Coronary artery (tissue), 2 donors: ENCODE measurements around the gene GOLGA6L7.
"Not testable (repeated sequence)": the region's sequence is repeated elsewhere in the genome, so short reads cannot be mapped to it uniquely, and the experiment has no call there.

Experiments used
- DNase-seq: peaks from one replicate; pipeline ENCODE4 v3.0.0-alpha.2; 2017; ENCODE audit warnings: low spot score
- H3K27ac ChIP-seq, 2 donors: fragments of 200-600 bp; sonication (generic); one replicate each; pipeline ENCODE4 v1.5.1; 2016 to 2019
- H3K4me3 ChIP-seq: fragments of 200-600 bp; sonication (generic); 2 replicates; pipeline ENCODE4 v1.5.1; 2016; ENCODE audit warnings: mild to moderate bottlenecking, moderate library complexity
- TF ChIP-seq, protein P1 (sequence below): fragments of 200-600 bp; sonication (generic); IDR thresholded peaks from one replicate; pipeline ENCODE4 v1.5.1; 2019; ENCODE audit warnings: antibody characterized with exemption

GOLGA6L7 gene, protein sequence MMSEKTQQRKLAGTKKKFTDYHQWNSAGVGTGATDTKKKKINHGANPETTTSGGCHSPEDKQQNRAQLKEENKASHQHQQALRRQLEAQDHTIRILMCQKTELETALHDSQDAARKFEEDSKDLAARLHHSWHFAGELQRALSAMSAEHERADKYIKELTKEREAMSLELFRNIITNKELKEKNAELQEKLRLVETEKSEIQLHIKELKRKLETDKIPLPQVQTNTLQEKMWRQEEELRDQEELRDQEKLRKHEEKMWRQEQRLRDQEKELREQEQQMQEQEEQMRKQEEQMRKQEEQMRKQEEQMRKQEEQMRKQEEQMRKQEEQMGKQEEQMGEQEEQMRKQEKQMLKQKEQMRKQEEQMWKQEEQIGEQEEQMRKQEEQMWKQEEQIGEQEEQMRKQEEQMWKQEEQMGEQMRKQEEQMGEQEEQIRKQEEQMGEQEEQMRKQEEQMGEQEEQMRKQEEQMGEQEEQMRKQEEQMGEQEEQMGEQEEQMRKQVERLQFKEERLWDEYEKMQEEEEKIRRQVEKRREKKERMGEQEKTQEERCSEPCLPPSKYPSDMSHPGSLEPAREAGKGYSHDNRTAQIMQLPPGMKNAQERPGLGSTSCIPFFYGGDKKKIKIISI

DNA sequence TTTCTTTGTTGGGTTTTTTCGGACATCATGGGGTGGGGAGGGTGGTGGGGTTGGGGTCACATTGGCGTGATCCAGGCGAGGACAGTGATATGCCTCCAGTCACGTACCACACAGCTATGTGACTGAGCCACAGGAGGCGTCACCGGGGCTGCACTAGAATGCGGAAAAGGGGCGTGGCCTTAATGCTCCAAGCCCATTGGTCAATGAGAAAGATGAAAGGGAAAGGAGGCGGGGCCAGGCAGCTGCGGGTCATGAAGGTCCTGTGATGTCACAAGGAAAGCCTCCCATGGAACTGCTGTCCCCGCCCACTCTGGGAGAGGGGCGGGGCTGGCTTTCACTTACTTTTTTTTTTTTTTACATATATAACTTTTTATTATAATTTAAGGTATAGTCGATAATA is at the start of gene GOLGA6L7:
Gene GOLGA6L7, minus strand, starts transcription at position 124 of the 400 bp plus-strand sequence. Its CDS starts 95 bp downstream, at position 29.
- not testable (repeated sequence) for H3K4me3 ChIP-seq, H3K27ac ChIP-seq, DNase-seq

DNA sequence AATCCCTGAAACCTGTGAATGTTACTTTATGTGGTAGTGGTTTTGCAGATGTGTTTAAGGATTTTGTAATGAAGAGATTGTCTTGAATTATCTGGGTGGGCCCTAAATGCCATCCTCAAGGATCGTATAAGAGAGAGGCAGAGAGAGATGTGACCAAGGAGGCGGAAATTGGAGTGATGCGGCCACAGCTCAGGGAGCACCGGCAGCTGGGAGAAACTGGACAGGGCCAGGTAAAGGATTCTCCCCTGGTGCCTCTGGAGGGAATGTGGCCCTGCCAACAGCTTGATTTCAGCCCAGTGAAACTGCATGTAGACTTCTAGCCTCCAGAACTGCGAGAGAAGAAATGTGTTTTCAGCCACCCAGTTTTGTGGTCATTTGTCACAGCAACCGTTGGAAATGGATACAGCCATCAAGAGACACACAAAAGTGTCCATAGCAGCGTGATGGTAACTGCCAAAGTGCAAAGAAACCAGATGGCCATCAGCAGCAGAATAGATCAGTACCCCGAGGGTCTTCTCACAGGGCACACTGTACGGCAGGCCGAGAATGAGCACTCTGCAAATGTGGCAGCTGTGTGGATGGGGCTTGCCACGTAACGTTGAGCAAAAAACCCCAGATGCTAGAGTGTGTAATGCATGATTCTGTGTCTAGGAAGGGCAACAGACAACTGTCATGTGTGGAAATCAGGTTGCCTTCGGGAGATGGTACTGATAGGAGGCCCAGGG is 49.6 kb upstream of the GOLGA6L7 start:
- TF ChIP-seq, protein P1, sequence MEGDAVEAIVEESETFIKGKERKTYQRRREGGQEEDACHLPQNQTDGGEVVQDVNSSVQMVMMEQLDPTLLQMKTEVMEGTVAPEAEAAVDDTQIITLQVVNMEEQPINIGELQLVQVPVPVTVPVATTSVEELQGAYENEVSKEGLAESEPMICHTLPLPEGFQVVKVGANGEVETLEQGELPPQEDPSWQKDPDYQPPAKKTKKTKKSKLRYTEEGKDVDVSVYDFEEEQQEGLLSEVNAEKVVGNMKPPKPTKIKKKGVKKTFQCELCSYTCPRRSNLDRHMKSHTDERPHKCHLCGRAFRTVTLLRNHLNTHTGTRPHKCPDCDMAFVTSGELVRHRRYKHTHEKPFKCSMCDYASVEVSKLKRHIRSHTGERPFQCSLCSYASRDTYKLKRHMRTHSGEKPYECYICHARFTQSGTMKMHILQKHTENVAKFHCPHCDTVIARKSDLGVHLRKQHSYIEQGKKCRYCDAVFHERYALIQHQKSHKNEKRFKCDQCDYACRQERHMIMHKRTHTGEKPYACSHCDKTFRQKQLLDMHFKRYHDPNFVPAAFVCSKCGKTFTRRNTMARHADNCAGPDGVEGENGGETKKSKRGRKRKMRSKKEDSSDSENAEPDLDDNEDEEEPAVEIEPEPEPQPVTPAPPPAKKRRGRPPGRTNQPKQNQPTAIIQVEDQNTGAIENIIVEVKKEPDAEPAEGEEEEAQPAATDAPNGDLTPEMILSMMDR, result no peak
- DNase-seq, result no peak

DNA sequence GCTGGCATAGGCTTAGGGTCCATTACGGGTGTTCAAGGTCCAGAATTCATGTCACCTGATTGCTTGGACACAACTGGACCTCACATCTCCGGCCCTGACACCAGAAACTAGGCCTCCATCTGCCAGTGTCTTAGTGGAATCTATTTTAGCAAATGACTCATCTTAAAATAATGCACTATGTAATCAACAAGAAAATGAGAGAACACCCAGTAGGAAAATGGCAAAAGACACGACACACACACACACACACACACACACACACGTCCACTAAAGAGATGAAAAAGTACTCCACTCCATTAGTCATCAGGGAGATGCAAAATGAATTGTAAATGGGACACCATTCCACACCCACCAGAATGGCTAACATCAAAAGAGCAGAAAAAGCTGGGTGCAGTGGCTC is 48.5 kb upstream of the GOLGA6L7 start:
- TF ChIP-seq, protein P1, result no peak
- H3K4me3 ChIP-seq, result no peak overlapping the region
- no peak overlapping the region for H3K27ac ChIP-seq
- DNase-seq, result no peak

More for the DNA sequence above, 49.6 kb upstream of the GOLGA6L7 start:
- no peak overlapping the region for H3K4me3 ChIP-seq
- H3K27ac ChIP-seq, result no peak overlapping the region

DNA sequence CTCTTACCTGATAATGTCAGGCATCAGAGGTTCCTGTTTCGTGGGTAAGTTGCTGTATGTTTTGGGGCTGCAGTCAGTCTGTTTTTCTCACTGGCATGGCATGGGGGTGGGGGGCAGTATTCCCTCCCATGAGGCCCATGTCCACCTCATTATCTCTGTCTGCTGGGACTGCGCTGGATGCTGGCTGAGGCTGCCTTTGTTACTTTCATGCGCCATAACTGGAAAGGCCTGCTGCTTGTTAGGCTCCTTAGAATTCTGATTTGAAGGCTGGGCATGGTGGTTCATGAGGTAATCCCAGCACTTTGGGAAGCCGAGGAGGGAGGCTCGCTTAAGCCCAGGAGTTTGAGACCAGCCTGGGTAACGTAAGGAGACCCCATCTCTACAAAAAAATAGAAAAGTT is 47.1 kb upstream of the GOLGA6L7 start:
- TF ChIP-seq, protein P1, result no peak
- DNase-seq, result no peak
- Histone ChIP-seq H3K27ac (no peak overlapping the region), H3K4me3 (no peak overlapping the region)

DNA sequence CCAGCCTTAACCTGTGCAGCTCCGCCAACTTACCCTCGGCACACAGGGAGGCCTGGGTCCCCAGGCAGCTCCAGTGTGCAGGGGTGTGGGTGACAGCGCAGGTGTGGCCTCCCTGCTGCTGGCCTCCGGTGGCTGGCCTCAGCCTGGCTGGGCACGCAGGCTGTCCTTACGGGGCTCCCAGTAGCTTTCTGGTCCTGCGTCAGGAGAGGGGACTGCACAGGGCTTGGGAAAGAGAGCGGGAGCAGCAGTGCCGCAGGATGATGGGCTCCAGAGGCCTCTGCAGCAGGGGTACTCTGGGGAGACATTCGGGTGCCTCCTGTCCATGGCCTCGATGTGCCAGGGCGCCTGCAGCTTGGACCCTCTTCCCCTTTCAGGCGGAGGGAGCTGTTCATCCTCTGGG is 46.7 kb upstream of the GOLGA6L7 start:
- no peak for DNase-seq
- Histone ChIP-seq H3K27ac (no peak overlapping the region), H3K4me3 (no peak overlapping the region)
- TF ChIP-seq, protein P1, result no peak

DNA sequence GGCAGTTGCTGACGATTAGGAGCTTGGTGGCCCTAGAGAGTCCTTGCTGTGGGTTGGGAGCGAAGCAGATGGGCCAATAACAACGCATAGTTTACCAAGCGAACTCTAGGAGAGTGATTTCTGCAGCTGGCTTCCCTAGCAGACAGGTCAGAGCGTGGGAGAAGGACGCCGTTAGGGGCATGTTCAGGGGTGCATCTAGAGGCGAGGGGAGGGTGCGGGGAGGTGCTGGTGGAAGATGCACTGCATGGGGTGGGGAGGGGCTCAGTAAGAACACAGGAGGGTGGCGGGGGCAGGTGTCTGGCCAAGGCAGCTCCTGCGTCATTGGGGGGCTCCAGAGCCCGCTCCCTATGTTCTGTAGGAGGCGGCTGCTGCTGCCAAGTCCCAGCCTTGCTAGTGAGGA is 46.2 kb upstream of the GOLGA6L7 start:
- no peak overlapping the region for H3K27ac ChIP-seq
- no peak overlapping the region for H3K4me3 ChIP-seq
- TF ChIP-seq, protein P1, result no peak
- DNase-seq, result no peak

- no peak overlapping the region for H3K27ac ChIP-seq
- no peak overlapping the region for H3K4me3 ChIP-seq
- DNase-seq, result no peak
- TF ChIP-seq, protein P1, result no peak
Observed at GRCh38 chr15:28892789-28893610, 44.6 kb upstream of the GOLGA6L7 start.
